Mammary epithelial cell (primary cell): ENCODE measurements around the gene FOXN1.
A peak's percentile ranks its signal among the peaks of the same experiment; 100 is the strongest.

Experiments
- CTCF ChIP-seq, 2 donors: IDR thresholded peaks in 1 of 2; conservative IDR thresholded peaks in 1 of 2; 2 replicates each; pipeline ENCODE4 v1.5.1; 2011 to 2012; ENCODE audit warnings: inconsistent platforms in 2 of 2, low read length in 2 of 2, mild to moderate bottlenecking in 2 of 2, control low read depth in 1 of 2, low read depth in 1 of 2; ENCODE audit not compliant: insufficient read depth in 1 of 2; ENCODE audit errors: extremely low read depth in 1 of 2
- EZH2 ChIP-seq: IDR thresholded peaks from 2 replicates; pipeline ENCODE4 v1.6.1; 2012; ENCODE audit warnings: low read length, inconsistent platforms, borderline replicate concordance

- TF ChIP-seq CTCF (conservative IDR thresholded peaks at IDR 0.05 in 1 of 2, IDR thresholded peaks at IDR 0.05 in 1 of 2; ENCODE audit: extremely low read depth in 1 of 2, insufficient read depth in 1 of 2, low read depth in 1 of 2, low read length in 2 of 2) (peak; percentile 32 to 41), EZH2 (no peak)
Observed at GRCh38 chr17:28554565-28554964, 48.4 kb downstream of the FOXN1 start.
